SH-SY5Y (cell line): ENCODE results near the gene PLEKHA5.

ENCODE experiments used
- GATA2 ChIP-seq: IDR thresholded peaks from 2 replicates; pipeline ENCODE4 v1.6.1; 2011; ENCODE audit warnings: mild to moderate bottlenecking, low read depth, low read length
- GATA3 ChIP-seq: IDR thresholded peaks from 2 replicates; pipeline ENCODE4 v1.6.1; 2011; ENCODE audit warnings: low read depth, mild to moderate bottlenecking, low read length, moderate library complexity

Gene PLEKHA5

GRCh38 chr12:19273482-19274330 is 144.2 kb downstream of the PLEKHA5 start:
- TF ChIP-seq GATA3 (peak; percentile 21; the same call in 1 of the 2 replicates), GATA2 (no peak; the same call in 1 of the 2 replicates)

GRCh38 chr12:19276767-19277166 is 147.2 kb downstream of the PLEKHA5 start:
- no peak for TF ChIP-seq GATA2

- TF ChIP-seq GATA3: no peak
- no peak for TF ChIP-seq GATA2
Observed at GRCh38 chr12:19277711-19278110, 148.2 kb downstream of the PLEKHA5 start.

- TF ChIP-seq GATA3 (no peak), GATA2 (no peak)
Observed at GRCh38 chr12:19278407-19278806, 148.9 kb downstream of the PLEKHA5 start.

DNA sequence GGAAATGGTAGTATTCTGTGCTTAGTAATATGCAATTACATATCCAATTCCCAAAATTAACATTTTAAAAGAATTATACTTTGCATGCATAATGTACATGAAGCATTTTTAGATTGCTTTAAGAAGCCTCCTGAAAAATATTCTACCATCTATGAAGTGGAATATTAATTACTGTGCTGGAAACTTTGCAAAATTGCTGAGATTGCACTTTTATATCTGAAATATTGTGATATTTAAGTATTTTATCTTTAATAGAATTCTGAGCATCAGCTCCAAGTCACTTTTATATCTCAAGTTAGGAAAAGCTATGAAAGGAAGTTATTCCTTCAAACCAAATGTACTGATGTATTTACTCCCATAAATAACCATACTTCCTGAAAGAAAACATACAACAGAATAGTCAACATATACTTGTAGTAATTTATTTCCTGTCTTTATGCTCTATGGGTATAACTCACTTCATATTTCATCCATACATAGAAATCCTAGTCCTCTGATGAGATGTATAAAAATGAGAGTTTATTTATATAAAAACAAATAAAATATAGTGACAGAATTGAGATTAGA is 152.7 kb downstream of the PLEKHA5 start:
- TF ChIP-seq GATA2: no peak
- TF ChIP-seq GATA3: no peak

DNA sequence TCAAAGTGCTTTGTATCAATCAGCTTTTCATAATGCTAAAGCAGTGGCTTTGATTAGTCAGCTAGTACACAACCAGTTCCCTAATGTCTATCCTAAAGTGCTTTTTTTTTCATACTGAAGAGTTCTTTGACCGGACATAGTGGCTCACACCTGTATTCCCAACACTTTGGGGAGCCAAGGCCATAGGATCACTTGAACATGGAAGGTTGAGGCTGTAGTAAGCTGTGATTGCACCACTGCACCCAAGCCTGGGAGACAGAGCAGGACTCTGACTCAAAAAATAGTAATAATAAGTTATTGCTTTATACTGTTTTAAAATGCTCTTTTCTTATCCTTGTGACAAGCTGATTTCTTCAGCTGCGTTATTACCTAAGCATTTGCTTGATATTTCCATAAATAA is 155.1 kb downstream of the PLEKHA5 start:
- TF ChIP-seq GATA2 (no peak), GATA3 (no peak)

GRCh38 chr12:19285793-19286448 is 156.4 kb downstream of the PLEKHA5 start:
- no peak for TF ChIP-seq GATA2
- no peak for TF ChIP-seq GATA3

GRCh38 chr12:19287302-19287701 is 157.8 kb downstream of the PLEKHA5 start:
- TF ChIP-seq GATA3 (no peak), GATA2 (no peak)

GRCh38 chr12:19288161-19288560 is 158.6 kb downstream of the PLEKHA5 start:
- no peak for TF ChIP-seq GATA2
- no peak for TF ChIP-seq GATA3

DNA sequence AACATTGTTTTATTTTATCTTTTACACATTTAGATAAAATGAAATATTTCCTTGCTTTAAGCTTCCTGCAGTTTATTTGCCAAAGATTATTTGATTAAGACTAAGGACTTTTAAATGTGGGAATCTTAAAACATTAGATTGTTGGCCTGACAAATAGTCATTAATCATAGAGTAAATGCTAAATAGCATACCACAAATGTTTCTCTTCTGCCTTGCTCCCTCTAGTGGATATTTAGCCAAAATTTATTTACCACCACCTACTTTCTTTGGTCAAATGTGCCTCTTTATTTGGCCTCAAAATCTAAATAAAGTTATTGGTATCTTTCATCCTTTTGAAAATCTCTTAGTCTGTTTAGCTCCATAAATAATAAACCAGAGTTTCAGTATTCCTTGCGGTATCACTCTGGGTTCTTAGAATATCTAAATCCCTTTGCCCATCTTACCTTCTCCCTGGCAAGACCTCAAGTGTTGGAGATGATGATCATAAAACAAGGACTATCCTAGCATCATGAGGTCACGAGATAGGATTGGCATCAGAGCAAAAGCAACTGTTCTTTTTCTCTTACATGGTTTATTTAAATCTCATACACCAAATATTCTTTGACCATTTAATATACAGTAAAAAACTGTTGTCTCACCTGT is 159.2 kb downstream of the PLEKHA5 start:
- TF ChIP-seq GATA2 (no peak), GATA3 (no peak)

DNA sequence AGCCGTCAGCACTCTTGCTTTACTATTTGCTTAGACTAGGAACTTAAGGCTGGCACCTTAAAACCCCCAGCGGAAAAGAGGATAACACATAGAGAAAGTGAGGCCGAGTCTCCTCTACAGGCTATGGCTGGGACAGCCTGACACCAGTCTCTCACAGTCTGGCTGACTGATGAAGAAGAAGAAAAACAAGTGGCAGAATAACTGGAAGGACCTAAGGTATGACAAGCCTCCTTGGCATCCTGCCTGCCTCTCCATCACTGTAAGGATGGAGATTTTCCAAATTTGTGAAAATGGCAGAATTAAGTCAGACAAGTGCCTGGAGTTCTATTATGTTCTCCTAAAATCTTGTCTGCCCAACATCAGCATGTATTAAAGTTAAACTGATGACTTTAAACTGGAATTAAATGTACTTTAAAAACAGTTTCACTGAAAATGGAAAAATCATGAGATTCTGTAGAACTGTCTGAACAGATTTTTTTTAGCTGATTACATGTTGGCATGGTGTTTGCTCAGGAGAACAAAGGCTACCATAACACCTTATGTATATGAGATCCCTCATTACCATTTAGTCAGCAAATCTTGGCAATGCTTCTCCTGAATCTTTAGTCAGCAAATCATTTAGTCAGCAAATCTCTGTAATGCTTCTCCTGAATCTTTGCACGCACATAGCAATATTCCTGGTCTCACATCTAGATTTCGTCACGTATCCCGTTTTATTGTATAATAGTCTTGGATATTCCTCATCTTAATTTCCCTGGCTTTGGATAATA is 169.5 kb downstream of the PLEKHA5 start:
- TF ChIP-seq GATA3 (no peak), GATA2 (no peak)

DNA sequence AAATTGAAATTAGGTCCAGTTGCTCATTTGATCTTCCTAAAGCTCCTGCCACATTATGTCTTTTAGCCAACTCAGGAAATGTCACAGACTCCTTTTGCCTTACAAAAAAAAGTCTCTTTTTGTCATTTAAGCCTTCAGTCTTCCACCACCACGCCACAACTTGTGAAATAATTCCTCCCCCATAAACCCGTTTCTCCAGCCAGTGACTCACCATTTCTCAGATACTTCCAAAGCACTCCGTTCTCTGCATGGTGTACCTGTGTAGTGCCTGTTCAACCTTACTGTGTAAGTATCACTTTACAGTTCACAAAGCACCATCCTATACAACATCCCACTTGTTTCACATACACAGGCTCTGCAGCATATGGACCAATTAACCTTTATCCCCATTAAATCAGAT is 170.2 kb downstream of the PLEKHA5 start:
- TF ChIP-seq GATA3 (no peak), GATA2 (no peak)

DNA sequence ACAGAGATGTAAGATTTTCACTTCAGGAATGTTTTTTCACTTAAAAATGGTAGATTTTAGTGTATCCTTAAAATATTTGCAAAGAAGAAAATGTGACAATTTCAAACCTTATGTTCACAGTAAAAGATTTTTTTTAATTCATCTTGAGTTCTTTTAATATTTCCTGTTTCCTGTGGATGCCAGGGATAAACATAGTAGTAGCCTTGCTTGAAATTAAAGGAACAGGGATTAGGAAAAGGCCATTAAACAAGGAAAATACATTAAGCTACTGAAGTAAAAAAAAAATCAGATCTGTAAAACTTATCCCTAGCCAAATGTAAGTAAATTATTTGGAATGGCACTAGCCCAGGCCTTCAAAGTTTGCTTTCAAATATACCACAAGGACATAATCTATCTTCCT is 171.7 kb downstream of the PLEKHA5 start:
- TF ChIP-seq GATA3: no peak

GRCh38 chr12:19301688-19302087 is 172.2 kb downstream of the PLEKHA5 start:
- no peak for TF ChIP-seq GATA2
- TF ChIP-seq GATA3: no peak
